Measurements from ENCODE around the gene FAM83B.

DNA sequence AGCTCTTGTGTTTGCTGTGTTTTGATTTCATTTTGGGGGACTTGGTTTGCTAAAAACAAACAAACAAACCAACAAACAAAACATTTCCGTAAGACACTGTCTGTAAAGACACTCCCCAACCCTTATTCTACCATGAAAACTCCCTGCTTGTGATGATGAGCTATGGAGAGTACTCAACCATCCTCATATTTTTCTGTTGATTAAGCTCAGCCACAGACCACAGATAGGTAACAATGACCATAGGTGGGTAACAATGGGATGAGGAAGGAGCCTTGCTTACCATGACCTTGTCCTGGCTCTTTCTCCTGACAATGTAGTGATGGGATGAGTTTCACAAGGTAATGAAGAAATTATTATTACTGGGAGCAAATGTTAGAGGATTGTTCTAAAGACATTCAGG, 11.4 kb upstream of the FAM83B start:
- TF ChIP-seq, protein P1, sequence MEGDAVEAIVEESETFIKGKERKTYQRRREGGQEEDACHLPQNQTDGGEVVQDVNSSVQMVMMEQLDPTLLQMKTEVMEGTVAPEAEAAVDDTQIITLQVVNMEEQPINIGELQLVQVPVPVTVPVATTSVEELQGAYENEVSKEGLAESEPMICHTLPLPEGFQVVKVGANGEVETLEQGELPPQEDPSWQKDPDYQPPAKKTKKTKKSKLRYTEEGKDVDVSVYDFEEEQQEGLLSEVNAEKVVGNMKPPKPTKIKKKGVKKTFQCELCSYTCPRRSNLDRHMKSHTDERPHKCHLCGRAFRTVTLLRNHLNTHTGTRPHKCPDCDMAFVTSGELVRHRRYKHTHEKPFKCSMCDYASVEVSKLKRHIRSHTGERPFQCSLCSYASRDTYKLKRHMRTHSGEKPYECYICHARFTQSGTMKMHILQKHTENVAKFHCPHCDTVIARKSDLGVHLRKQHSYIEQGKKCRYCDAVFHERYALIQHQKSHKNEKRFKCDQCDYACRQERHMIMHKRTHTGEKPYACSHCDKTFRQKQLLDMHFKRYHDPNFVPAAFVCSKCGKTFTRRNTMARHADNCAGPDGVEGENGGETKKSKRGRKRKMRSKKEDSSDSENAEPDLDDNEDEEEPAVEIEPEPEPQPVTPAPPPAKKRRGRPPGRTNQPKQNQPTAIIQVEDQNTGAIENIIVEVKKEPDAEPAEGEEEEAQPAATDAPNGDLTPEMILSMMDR (IDR thresholded peaks at IDR 0.05 in 4 of 5, conservative IDR thresholded peaks at IDR 0.05 in 1 of 5): no peak
- no peak for TF ChIP-seq POLR2A (IDR thresholded peaks at IDR 0.05)
